ENCODE measurements around the gene LMX1B. TPM values are rescaled to one million over a fixed set of nuclear protein-coding genes. Genes with fewer than 3 reads are reported as not detected.

LMX1B gene
- total RNA-seq, 1 experiment from 2014 or later, result 12.4 TPM

DNA sequence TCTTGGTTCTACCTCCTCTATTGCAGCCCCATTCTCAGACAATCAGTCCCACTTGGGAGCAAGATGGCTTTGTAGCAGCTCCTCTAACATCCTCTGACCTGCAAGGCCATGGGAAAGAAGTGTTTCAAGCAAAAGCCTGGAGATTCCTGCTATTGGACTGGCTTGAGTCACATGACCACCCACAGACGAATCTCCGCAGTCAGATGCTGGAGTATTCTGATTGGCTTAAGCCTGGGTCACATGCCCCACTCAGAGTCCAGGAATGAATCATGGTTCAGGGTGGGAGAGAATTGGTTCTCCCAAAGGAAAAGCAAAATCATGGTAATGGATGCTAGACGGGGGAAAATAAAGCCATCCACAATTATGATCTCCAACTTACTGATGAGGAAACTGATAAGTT lies 22.6 kb upstream of the LMX1B start (continued):
- TF ChIP-seq, protein P1, sequence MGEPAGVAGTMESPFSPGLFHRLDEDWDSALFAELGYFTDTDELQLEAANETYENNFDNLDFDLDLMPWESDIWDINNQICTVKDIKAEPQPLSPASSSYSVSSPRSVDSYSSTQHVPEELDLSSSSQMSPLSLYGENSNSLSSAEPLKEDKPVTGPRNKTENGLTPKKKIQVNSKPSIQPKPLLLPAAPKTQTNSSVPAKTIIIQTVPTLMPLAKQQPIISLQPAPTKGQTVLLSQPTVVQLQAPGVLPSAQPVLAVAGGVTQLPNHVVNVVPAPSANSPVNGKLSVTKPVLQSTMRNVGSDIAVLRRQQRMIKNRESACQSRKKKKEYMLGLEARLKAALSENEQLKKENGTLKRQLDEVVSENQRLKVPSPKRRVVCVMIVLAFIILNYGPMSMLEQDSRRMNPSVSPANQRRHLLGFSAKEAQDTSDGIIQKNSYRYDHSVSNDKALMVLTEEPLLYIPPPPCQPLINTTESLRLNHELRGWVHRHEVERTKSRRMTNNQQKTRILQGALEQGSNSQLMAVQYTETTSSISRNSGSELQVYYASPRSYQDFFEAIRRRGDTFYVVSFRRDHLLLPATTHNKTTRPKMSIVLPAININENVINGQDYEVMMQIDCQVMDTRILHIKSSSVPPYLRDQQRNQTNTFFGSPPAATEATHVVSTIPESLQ (CRISPR knock-in tag; IDR thresholded peaks at IDR 0.05), result no peak

GRCh38 chr9:126591922-126592321 lies 21.8 kb upstream of the LMX1B start:
- H3K36me3 Mint-ChIP-seq, result no peaks in the 10 kb centered on the region
- TF ChIP-seq KAT7 (CRISPR knock-in tag; IDR thresholded peaks at IDR 0.05; ENCODE audit: borderline replicate concordance) (no peak), ZNF138 (CRISPR knock-in tag; conservative IDR thresholded peaks at IDR 0.05) (no peak)
- no peak for DNase-seq (ENCODE audit: low spot score)
- H3K4me1 Mint-ChIP-seq, result peaks cover 13% of the 10 kb centered on the region
- POLR2A ChIA-PET, result no interaction called here
- H3K27ac Mint-ChIP-seq, result no peak overlapping the region
- H3K9me3 Mint-ChIP-seq, result peaks cover 13% of the 10 kb centered on the region
- no peak for ATAC-seq
- H3K4me3 Mint-ChIP-seq, result no peak overlapping the region
- CTCF ChIA-PET, result interaction anchor here (0.9 to 2.6 kb wide), 3 partner anchors 34 to 97 kb away, joined by 3 to 10 read pairs (median 9); no protein-coding TSS in a partner anchor
- no peaks in the 10 kb centered on the region for H3K27me3 Mint-ChIP-seq (ENCODE audit: low read depth)

DNA sequence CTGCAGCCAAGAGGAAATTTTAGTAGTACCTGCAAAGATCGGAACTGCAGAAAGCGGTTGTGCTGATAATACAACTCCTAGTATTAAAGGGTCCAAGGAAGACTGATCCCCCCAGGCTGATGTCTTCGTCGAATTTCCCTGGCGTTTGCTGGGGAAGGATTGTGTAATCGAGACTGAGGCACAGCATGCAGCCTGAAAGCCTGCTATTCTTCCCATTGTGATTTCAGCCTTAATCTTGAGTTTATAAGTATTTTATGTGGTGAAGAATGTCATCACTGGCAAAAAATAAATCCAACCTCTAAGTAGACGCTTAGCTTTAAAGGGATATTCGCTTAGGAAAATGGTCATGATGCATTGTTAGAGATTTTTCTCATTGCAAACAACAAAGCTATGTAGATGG lies 21.3 kb upstream of the LMX1B start:
- CTCF ChIA-PET, result interaction anchor here (0.9 to 2.6 kb wide), 5 partner anchors 35 to 111 kb away, joined by 3 to 10 read pairs (median 3); no protein-coding TSS in a partner anchor
- Mint-ChIP-seq H3K27ac (no peak overlapping the region), H3K27me3 (ENCODE audit: low read depth) (no peaks in the 10 kb centered on the region), H3K4me3 (no peak overlapping the region), H3K4me1 (peaks cover 10% of the 10 kb centered on the region), H3K9me3 (peaks cover 13% of the 10 kb centered on the region), H3K36me3 (no peaks in the 10 kb centered on the region)
- TF ChIP-seq NR1H2 (CRISPR knock-in tag; IDR thresholded peaks at IDR 0.05) (no peak), NFATC4 (CRISPR knock-in tag; IDR thresholded peaks at IDR 0.05) (no peak), E2F4 (CRISPR knock-in tag; IDR thresholded peaks at IDR 0.05; ENCODE audit: borderline replicate concordance, low read depth) (no peak), SMAD4 (CRISPR knock-in tag; IDR thresholded peaks at IDR 0.05) (no peak), RELA (CRISPR knock-in tag; IDR thresholded peaks at IDR 0.05; ENCODE audit: borderline replicate concordance) (no peak), ZNF416 (CRISPR knock-in tag; IDR thresholded peaks at IDR 0.05) (no peak)
- TF ChIP-seq, protein P2, sequence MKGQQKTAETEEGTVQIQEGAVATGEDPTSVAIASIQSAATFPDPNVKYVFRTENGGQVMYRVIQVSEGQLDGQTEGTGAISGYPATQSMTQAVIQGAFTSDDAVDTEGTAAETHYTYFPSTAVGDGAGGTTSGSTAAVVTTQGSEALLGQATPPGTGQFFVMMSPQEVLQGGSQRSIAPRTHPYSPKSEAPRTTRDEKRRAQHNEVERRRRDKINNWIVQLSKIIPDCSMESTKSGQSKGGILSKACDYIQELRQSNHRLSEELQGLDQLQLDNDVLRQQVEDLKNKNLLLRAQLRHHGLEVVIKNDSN (CRISPR knock-in tag; IDR thresholded peaks at IDR 0.05), result no peak
- ATAC-seq (peak; percentile 37; the same call in 1 of the 2 replicates), DNase-seq (ENCODE audit: low spot score) (no peak)
- POLR2A ChIA-PET, result no interaction called here

DNA sequence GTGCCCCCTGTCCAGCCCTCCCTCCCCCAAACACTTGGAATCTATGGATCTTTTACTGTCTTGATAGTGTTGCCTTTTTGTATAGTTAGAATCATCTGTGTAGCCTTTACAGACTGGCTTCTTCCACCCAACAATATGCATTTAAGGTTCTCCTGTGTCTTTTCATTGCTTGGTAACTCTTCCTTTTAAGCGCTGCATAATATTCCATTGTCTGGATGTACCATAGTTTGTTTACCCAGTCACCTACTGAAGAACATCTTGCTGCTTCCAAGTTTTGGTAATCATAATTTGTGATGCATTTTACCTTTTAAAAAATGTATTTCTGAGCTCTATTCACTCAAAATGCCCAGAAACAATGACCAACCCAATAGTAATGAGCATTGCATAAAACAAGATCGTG lies 17.7 kb upstream of the LMX1B start:
- TF ChIP-seq ZNF121 (CRISPR knock-in tag; IDR thresholded peaks at IDR 0.05), result no peak
- TF ChIP-seq, protein P3, sequence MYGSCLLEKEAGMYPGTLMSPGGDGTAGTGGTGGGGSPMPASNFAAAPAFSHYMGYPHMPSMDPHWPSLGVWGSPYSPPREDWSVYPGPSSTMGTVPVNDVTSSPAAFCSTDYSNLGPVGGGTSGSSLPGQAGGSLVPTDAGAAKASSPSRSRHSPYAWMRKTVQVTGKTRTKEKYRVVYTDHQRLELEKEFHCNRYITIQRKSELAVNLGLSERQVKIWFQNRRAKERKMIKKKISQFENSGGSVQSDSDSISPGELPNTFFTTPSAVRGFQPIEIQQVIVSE (CRISPR knock-in tag; IDR thresholded peaks at IDR 0.05; ENCODE audit: borderline replicate concordance), result no peak
- no peak for TF ChIP-seq RORB (CRISPR knock-in tag; IDR thresholded peaks at IDR 0.05)
- TF ChIP-seq E2F4 (CRISPR knock-in tag; IDR thresholded peaks at IDR 0.05; ENCODE audit: borderline replicate concordance, low read depth), result no peak
- TF ChIP-seq KAT7 (CRISPR knock-in tag; IDR thresholded peaks at IDR 0.05; ENCODE audit: borderline replicate concordance), result no peak
- no peak for TF ChIP-seq ZNF281 (CRISPR knock-in tag; IDR thresholded peaks at IDR 0.05)
- TF ChIP-seq, protein P1 (CRISPR knock-in tag; IDR thresholded peaks at IDR 0.05), result no peak

More for the DNA sequence above, 17.7 kb upstream of the LMX1B start:
- Mint-ChIP-seq H3K36me3 (no peaks in the 10 kb centered on the region), H3K27me3 (ENCODE audit: low read depth) (no peaks in the 10 kb centered on the region), H3K27ac (no peak overlapping the region), H3K4me1 (no peaks in the 10 kb centered on the region), H3K4me3 (no peak overlapping the region), H3K9me3 (peaks cover 13% of the 10 kb centered on the region)
- ChIA-PET CTCF (no interaction called here), POLR2A (no interaction called here)
- no peak for ATAC-seq
- DNase-seq (ENCODE audit: low spot score), result no peak

All from WTC11 (cell line).